H1 (cell line): Measurements from ENCODE around the gene CENPO. TPM values are rescaled to one million over a fixed set of nuclear protein-coding genes. Genes with fewer than 3 reads are reported as not detected.

ENCODE experiments used
- ATF3 ChIP-seq: IDR thresholded peaks from 2 replicates; pipeline ENCODE4 v1.6.1; 2011; ENCODE audit warnings: low read depth, mild to moderate bottlenecking, low read length; ENCODE audit not compliant: insufficient read depth
- BCL11A ChIP-seq, 2 experiments: IDR thresholded peaks; one replicate each; pipeline ENCODE4 v1.6.1; 2011; ENCODE audit warnings: low read depth in 2 of 2, low read length in 2 of 2, mild to moderate bottlenecking in 2 of 2
- CEBPB ChIP-seq: IDR thresholded peaks from 2 replicates; pipeline ENCODE4 v1.6.1; 2012; ENCODE audit warnings: low read depth, low read length
- CHD7 ChIP-seq: fragments of 300-600 bp; sonication (generic); IDR thresholded peaks from 2 replicates; pipeline ENCODE4 v1.7.1; 2012; ENCODE audit warnings: low read length, moderate library complexity, mild to moderate bottlenecking, inconsistent platforms; ENCODE audit not compliant: insufficient replicate concordance
- CTCF ChIP-seq, 3 experiments: IDR thresholded peaks; 1 replicate in 2 of 3; 2 replicates in 1 of 3; pipeline versions ENCODE4 v1.5.1 to v1.6.1; 2011; ENCODE audit warnings: low read length in 3 of 3, mild to moderate bottlenecking in 3 of 3, inconsistent platforms in 2 of 3, low read depth in 1 of 3, moderate library complexity in 1 of 3; ENCODE audit not compliant: insufficient read depth in 1 of 3; ENCODE audit errors: control extremely low read depth in 1 of 3
- RFX5 ChIP-seq: IDR thresholded peaks from 2 replicates; pipeline ENCODE4 v1.6.1; 2011; ENCODE audit warnings: low read depth, low read length, improper control_type of control experiment, borderline replicate concordance
- polyA plus RNA-seq, 7 experiments: library from polyadenylated mRNA; depleted of rRNA in 3 of 7; stranded (reverse) in 5 of 7; unstranded in 2 of 7; fragments of >200 nt in 5 of 7; fragments of 200-250 nt in 2 of 7; gene quantifications; 1 replicate in 5 of 7; 2 replicates in 1 of 7; 4 replicates in 1 of 7; pipeline versions ENCODE4 v1.2.1 to v1.2.3, GENCODE V29; 2011 to 2013; ENCODE audit warnings: missing spikeins in 2 of 7, mixed read lengths in 2 of 7
- total RNA-seq: library from RNA; stranded (reverse); fragmentation: NEBNext Ultra II Directional; extraction: Animal tissue kit (Norgen Biotek cat#: 25700); gene quantifications from 2 replicates; pipeline ENCODE4 v1.2.1, GENCODE V29; 2021

CENPO gene
- total and polyA plus RNA-seq, 2 of the 8 experiments (the other 6 are each of a cell fraction or from before 2014, with no cell fraction given) = 34.4 to 46.3 TPM

GRCh38 chr2:24844023-24844685, 50.9 kb downstream of the CENPO start (continued):
- no peak for TF ChIP-seq CTCF (IDR thresholded peaks at IDR 0.05; ENCODE audit: control extremely low read depth in 1 of 3, insufficient read depth in 1 of 3, low read depth in 1 of 3, low read length in 3 of 3)
- no peak for TF ChIP-seq ATF3
- no peak for TF ChIP-seq CHD7
- no peak for TF ChIP-seq RFX5
- TF ChIP-seq BCL11A (IDR thresholded peaks at IDR 0.05; ENCODE audit: low read depth in 2 of 2, low read length in 2 of 2) = no peak
- no peak for TF ChIP-seq CEBPB
